ENCODE results near the gene CCT3.
"Not testable (repeated sequence)": the region's sequence is repeated elsewhere in the genome, so short reads cannot be mapped to it uniquely, and the experiment has no call there.

The CCT3 gene

GRCh38 chr1:156336242-156336641 lies 1.9 kb downstream of the CCT3 start:
- H3K4me1 ChIP-seq (ENCODE audit: low read length): peaks cover 9% of the 10 kb centered on the region; the same call in 1 of the 2 replicates
- peaks cover 19% of the 10 kb centered on the region for H3F3A ChIP-seq (ENCODE audit: insufficient read depth, low read length)
- H3K36me3 ChIP-seq (replicated peaks; ENCODE audit: insufficient read depth, low read length): peaks cover 23% of the 10 kb centered on the region
- H3K27me3 ChIP-seq (replicated peaks; ENCODE audit: insufficient read depth, low read length): no peaks in the 10 kb centered on the region
- peak overlapping the region; percentile 93 for H3K4me3 ChIP-seq (ENCODE audit: low read length)
- H3K79me2 ChIP-seq (ENCODE audit: low read length): peaks cover 57% of the 10 kb centered on the region
- H3K27ac ChIP-seq (ENCODE audit: low read length): no peak overlapping the region
- H3K9me2 ChIP-seq (replicated peaks; ENCODE audit: insufficient read depth, low read length): no peaks in the 10 kb centered on the region
- peak overlapping the region; percentile 65; the same call in 1 of the 2 replicates for H3K4me2 ChIP-seq (ENCODE audit: low read depth, low read length)
- H2AFZ ChIP-seq (ENCODE audit: low read length): no peak overlapping the region
- H3K9me3 ChIP-seq (replicated peaks; ENCODE audit: insufficient read depth, low read length): no peaks in the 10 kb centered on the region
- DNase-seq: peak; percentile 28
- peaks cover 12% of the 10 kb centered on the region; the same call in 1 of the 2 replicates for H4K20me1 ChIP-seq (ENCODE audit: insufficient read depth, low read length)
- 0 out of 2 replicates have a peak, but pooled peaks have one; percentile 26 for TF ChIP-seq CTCF (IDR thresholded peaks at IDR 0.05; ENCODE audit: low read length)
- no peak for TF ChIP-seq EZH2phosphoT487 (IDR thresholded peaks at IDR 0.05; ENCODE audit: low read length)
- H3K9ac ChIP-seq (ENCODE audit: low read length): no peak overlapping the region

- not testable (repeated sequence) for H2AFZ ChIP-seq (ENCODE audit: low read length); H3K27ac ChIP-seq (ENCODE audit: low read length); H3K4me2 ChIP-seq (ENCODE audit: low read depth, low read length); H3K9ac ChIP-seq (ENCODE audit: low read length); H3F3A ChIP-seq (ENCODE audit: insufficient read depth, low read length); H3K4me1 ChIP-seq (ENCODE audit: low read length); H3K4me3 ChIP-seq (ENCODE audit: low read length); DNase-seq; H3K9me3 ChIP-seq (replicated peaks; ENCODE audit: insufficient read depth, low read length); H3K27me3 ChIP-seq (replicated peaks; ENCODE audit: insufficient read depth, low read length); H4K20me1 ChIP-seq (ENCODE audit: insufficient read depth, low read length); H3K9me2 ChIP-seq (replicated peaks; ENCODE audit: insufficient read depth, low read length)
- H3K79me2 ChIP-seq (ENCODE audit: low read length): peaks cover 44% of the 10 kb centered on the region
- peaks cover 24% of the 10 kb centered on the region for H3K36me3 ChIP-seq (replicated peaks; ENCODE audit: insufficient read depth, low read length)
Observed at GRCh38 chr1:156323179-156323578, 14.9 kb downstream of the CCT3 start.

GRCh38 chr1:156320560-156320959 lies 17.5 kb downstream of the CCT3 start:
- peaks cover 7% of the 10 kb centered on the region for H3F3A ChIP-seq (ENCODE audit: insufficient read depth, low read length)
- H3K9me3 ChIP-seq (replicated peaks; ENCODE audit: insufficient read depth, low read length): no peaks in the 10 kb centered on the region
- no peak overlapping the region for H2AFZ ChIP-seq (ENCODE audit: low read length)
- H4K20me1 ChIP-seq (ENCODE audit: insufficient read depth, low read length): no peaks in the 10 kb centered on the region
- H3K4me2 ChIP-seq (ENCODE audit: low read depth, low read length): no peak overlapping the region
- H3K9ac ChIP-seq (ENCODE audit: low read length): no peak overlapping the region
- no peak overlapping the region for H3K27ac ChIP-seq (ENCODE audit: low read length)
- H3K9me2 ChIP-seq (replicated peaks; ENCODE audit: insufficient read depth, low read length): no peaks in the 10 kb centered on the region
- TF ChIP-seq CTCF (IDR thresholded peaks at IDR 0.05; ENCODE audit: low read length) (no peak), EZH2phosphoT487 (IDR thresholded peaks at IDR 0.05; ENCODE audit: low read length) (no peak), EZH2 (optimal IDR thresholded peaks at IDR 0.05; ENCODE audit: low read depth, low read length) (no peak)
- DNase-seq: no peak
- peaks cover 47% of the 10 kb centered on the region for H3K79me2 ChIP-seq (ENCODE audit: low read length)
- H3K4me1 ChIP-seq (ENCODE audit: low read length): no peaks in the 10 kb centered on the region
- no peak overlapping the region for H3K4me3 ChIP-seq (ENCODE audit: low read length)
- H3K36me3 ChIP-seq (replicated peaks; ENCODE audit: insufficient read depth, low read length): peaks cover 46% of the 10 kb centered on the region
- no peaks in the 10 kb centered on the region for H3K27me3 ChIP-seq (replicated peaks; ENCODE audit: insufficient read depth, low read length)

- H3F3A ChIP-seq (ENCODE audit: insufficient read depth, low read length): peaks cover 7% of the 10 kb centered on the region
- H3K27me3 ChIP-seq (replicated peaks; ENCODE audit: insufficient read depth, low read length): no peaks in the 10 kb centered on the region
- H3K9me3 ChIP-seq (replicated peaks; ENCODE audit: insufficient read depth, low read length): no peaks in the 10 kb centered on the region
- no peak overlapping the region for H3K4me3 ChIP-seq (ENCODE audit: low read length)
- TF ChIP-seq EZH2 (optimal IDR thresholded peaks at IDR 0.05; ENCODE audit: low read depth, low read length) (no peak), CTCF (IDR thresholded peaks at IDR 0.05; ENCODE audit: low read length) (peak; percentile 66)
- no peak overlapping the region for H2AFZ ChIP-seq (ENCODE audit: low read length)
- H3K9me2 ChIP-seq (replicated peaks; ENCODE audit: insufficient read depth, low read length): no peaks in the 10 kb centered on the region
- H3K4me1 ChIP-seq (ENCODE audit: low read length): no peaks in the 10 kb centered on the region
- peaks cover 53% of the 10 kb centered on the region for H3K36me3 ChIP-seq (replicated peaks; ENCODE audit: insufficient read depth, low read length)
- H3K27ac ChIP-seq (ENCODE audit: low read length): no peak overlapping the region
- H3K4me2 ChIP-seq (ENCODE audit: low read depth, low read length): no peak overlapping the region
- no peak overlapping the region for H3K9ac ChIP-seq (ENCODE audit: low read length)
- H3K79me2 ChIP-seq (ENCODE audit: low read length): peaks cover 40% of the 10 kb centered on the region
- no peaks in the 10 kb centered on the region for H4K20me1 ChIP-seq (ENCODE audit: insufficient read depth, low read length)
- peak; percentile 40 for DNase-seq
Observed at GRCh38 chr1:156319664-156320063, 18.4 kb downstream of the CCT3 start.

Data from MM.1S (cell line).